GM12878 (cell line): ENCODE measurements around the gene ZNF470. TPM values are rescaled to one million over a fixed set of nuclear protein-coding genes. Genes with fewer than 3 reads are reported as not detected.

Experiments used
- ATAC-seq: fragments of 200-7000 bp; cut with Tn5 transposase; 3 replicates; pipeline ENCODE4 v1.9.1; 2020; ENCODE audit warnings: mild to moderate bottlenecking, moderate library complexity
- BruUV-seq: library from RNA; stranded (reverse); fragments of 400-500 nt; replicated peaks from 2 replicates; lab custom pipeline; 2021; lab: Mats Ljungman, UMichigan
- CTCF ChIA-PET: fragments of 300-600 bp; sonication (Branson Sonifier 250); formaldehyde crosslinking; extraction: SDS; loops from one replicate; lab custom pipeline; 2021; ENCODE audit warnings: inconsistent platforms; lab: Yijun Ruan, JAX
- POLR2A ChIA-PET: fragments of 350-600 bp; formaldehyde crosslinking; extraction: SDS; loops from one replicate; lab custom pipeline; 2021; ENCODE audit warnings: inconsistent platforms; lab: Charles Lee
- RAD21 ChIA-PET: fragments of 300-600 bp; sonication (Branson Sonifier 250); formaldehyde crosslinking; loops from one replicate; lab custom pipeline; 2023; ENCODE audit warnings: antibody characterized with exemption; ENCODE audit not compliant: unreplicated experiment; lab: Charles Lee
- SMC1A ChIA-PET: fragments of 300-600 bp; sonication (Branson Sonifier 250); formaldehyde crosslinking; loops from one replicate; lab custom pipeline; 2023; ENCODE audit not compliant: unreplicated experiment, uncharacterized antibody; lab: Charles Lee
- DNase-seq: peaks from one replicate; pipeline ENCODE4 v3.0.0-alpha.2; 2011; ENCODE audit warnings: low read depth, low spot score
- FAIRE-seq: peaks from 3 replicates; lab custom pipeline; 2011; peaks lifted over from hg19 to GRCh38; lab: Jason Lieb, UNC
- H2AFZ ChIP-seq: 2 replicates; pipeline ENCODE4 v1.6.0; 2011; ENCODE audit warnings: low read depth, low read length, control low read depth; ENCODE audit not compliant: control insufficient read depth
- H3K27ac ChIP-seq: 2 replicates; pipeline ENCODE4 v1.5.1; 2011; ENCODE audit warnings: control low read depth; ENCODE audit not compliant: control insufficient read depth, insufficient read depth
- H3K27me3 ChIP-seq, 2 experiments: replicated peaks in 1 of 2; 2 replicates each; pipeline versions ENCODE4 v1.6.0 to v1.6.1; 2011; ENCODE audit warnings: low read length in 1 of 2; ENCODE audit not compliant: control insufficient read depth in 2 of 2, insufficient read depth in 2 of 2
- H3K36me3 ChIP-seq, 2 experiments: 2 replicates each; pipeline ENCODE4 v1.5.1; 2011; ENCODE audit warnings: low read length in 1 of 2; ENCODE audit not compliant: control insufficient read depth in 2 of 2, insufficient read depth in 2 of 2
- H3K4me1 ChIP-seq: 2 replicates; pipeline ENCODE4 v1.6.1; 2011; ENCODE audit warnings: mild to moderate bottlenecking, low read length, moderate library complexity, mixed read lengths; ENCODE audit not compliant: control insufficient read depth, insufficient read depth
- H3K4me2 ChIP-seq: 2 replicates; pipeline ENCODE4 v1.6.0; 2011; ENCODE audit warnings: control low read depth; ENCODE audit not compliant: control insufficient read depth, insufficient read depth
- H3K4me3 ChIP-seq: fragments of 200-600 bp; sonication (generic); 2 replicates; pipeline ENCODE4 v1.5.1; 2016
- H3K79me2 ChIP-seq: 2 replicates; pipeline ENCODE4 v1.6.0; 2011; ENCODE audit warnings: low read length; ENCODE audit not compliant: control insufficient read depth, insufficient read depth
- H3K9ac ChIP-seq: 2 replicates; pipeline ENCODE4 v1.8.0; 2011; ENCODE audit warnings: low read length, control low read depth, mixed read lengths; ENCODE audit not compliant: control insufficient read depth, insufficient read depth
- H3K9me3 ChIP-seq: replicated peaks from 3 replicates; pipeline ENCODE4 v1.5.1; 2011; ENCODE audit warnings: mild to moderate bottlenecking, low read length; ENCODE audit not compliant: control insufficient read depth, insufficient read depth
- H4K20me1 ChIP-seq: 2 replicates; pipeline ENCODE4 v1.6.0; 2011; ENCODE audit not compliant: control insufficient read depth, insufficient read depth
- ATF7 ChIP-seq: fragments of 450-650 bp; IDR thresholded peaks from 2 replicates; pipeline ENCODE4 v1.6.1; 2016; ENCODE audit warnings: low read depth, mild to moderate bottlenecking
- CHD1 ChIP-seq: IDR thresholded peaks from 2 replicates; pipeline ENCODE4 v1.6.1; 2012; ENCODE audit warnings: low read depth, low read length, improper control_type of control experiment
- EP300 ChIP-seq, 2 experiments: fragments of 150-350 bp in 1 of 2; IDR thresholded peaks; 2 replicates each; pipeline ENCODE4 v1.6.1; 2011 to 2012; ENCODE audit warnings: low read depth in 2 of 2, low read length in 2 of 2, borderline replicate concordance in 1 of 2, improper control_type of control experiment in 1 of 2, inconsistent platforms in 1 of 2; ENCODE audit not compliant: control insufficient read depth in 1 of 2
- KAT2A ChIP-seq: conservative IDR thresholded peaks from 2 replicates; pipeline ENCODE4 v1.6.1; 2011; ENCODE audit warnings: low read depth, low read length; ENCODE audit not compliant: control insufficient read depth
- KDM1A ChIP-seq: fragments of 200-600 bp; sonication (generic); IDR thresholded peaks from 2 replicates; pipeline ENCODE4 v1.6.1; 2016; ENCODE audit warnings: borderline replicate concordance
- MTA2 ChIP-seq: fragments of 450-650 bp; IDR thresholded peaks from 2 replicates; pipeline ENCODE4 v1.6.1; 2016; ENCODE audit warnings: low read depth, mild to moderate bottlenecking, moderate library complexity
- NFYB ChIP-seq: IDR thresholded peaks from 2 replicates; pipeline ENCODE4 v1.6.1; 2011; ENCODE audit warnings: low read depth, mild to moderate bottlenecking, low read length, improper control_type of control experiment, moderate library complexity; ENCODE audit not compliant: insufficient read depth
- NR2F1 ChIP-seq: fragments of 450-650 bp; conservative IDR thresholded peaks from 2 replicates; pipeline ENCODE4 v1.6.1; 2017; ENCODE audit warnings: mild to moderate bottlenecking
- PAX5 ChIP-seq: IDR thresholded peaks from 2 replicates; pipeline ENCODE4 v1.6.1; 2011; ENCODE audit warnings: low read depth, low read length, borderline replicate concordance
- SMARCA5 ChIP-seq: fragments of 450-650 bp; IDR thresholded peaks from 2 replicates; pipeline ENCODE4 v1.6.1; 2017; ENCODE audit warnings: mild to moderate bottlenecking
- SPI1 ChIP-seq: IDR thresholded peaks from 2 replicates; pipeline ENCODE4 v1.6.1; 2011; ENCODE audit warnings: low read depth, mild to moderate bottlenecking, low read length, moderate library complexity, borderline replicate concordance; ENCODE audit not compliant: insufficient read depth
- SREBF1 ChIP-seq: IDR thresholded peaks from 2 replicates; pipeline ENCODE4 v1.6.1; 2012; ENCODE audit warnings: mild to moderate bottlenecking, low read length
- YBX1 ChIP-seq: fragments of 450-650 bp; IDR thresholded peaks from 2 replicates; pipeline ENCODE4 v1.6.1; 2016; ENCODE audit warnings: antibody characterized with exemption
- YY1 ChIP-seq: IDR thresholded peaks from 2 replicates; pipeline ENCODE4 v1.6.1; 2011; ENCODE audit warnings: low read depth, mild to moderate bottlenecking, low read length
- ZNF207 ChIP-seq: fragments of 450-650 bp; IDR thresholded peaks from 2 replicates; pipeline ENCODE4 v1.6.1; 2014; ENCODE audit warnings: antibody characterized with exemption, mild to moderate bottlenecking, borderline replicate concordance
- WGBS: methylation state at CpG from one replicate; pipeline ENCODE4 v1.1.6; 2016; ENCODE audit warnings: low lambda C conversion rate; ENCODE audit not compliant: insufficient replicate concordance, insufficient coverage; ENCODE audit errors: missing lambda C conversion rate; 5-methylcytosine and 5-hydroxymethylcytosine counted together
- in situ Hi-C: fragments of 300-500 bp; cut with MboI; formaldehyde crosslinking; loops from 9 replicates; pipeline ENCODE4 v1.14.3; 2018; ENCODE audit warnings: mixed read lengths
- intact Hi-C: fragments of 100-400 bp; cut with micrococcal nuclease; formaldehyde crosslinking; loops from one replicate; pipeline ENCODE4 v1.14.2; 2022; ENCODE audit not compliant: unreplicated experiment
- polyA plus RNA-seq, 11 experiments: library from polyadenylated mRNA; depleted of rRNA in 4 of 11; unstranded in 6 of 11; stranded (reverse) in 5 of 11; fragments of >200 nt; fragmentation: Nextera tagmentation in 4 of 11; fragmentation: Illumina TruSeq in 1 of 11; extraction: Ambion mirVana in 4 of 11; extraction: Trizol in 1 of 11; gene quantifications; 1 replicate in 1 of 11; 2 replicates in 10 of 11; pipeline versions ENCODE4 v1.2.1 to v1.2.3, GENCODE V29; 2011 to 2016; ENCODE audit warnings: inconsistent platforms in 2 of 11, missing spikeins in 2 of 11, low read depth in 1 of 11
- total RNA-seq, 4 experiments: library from RNA; depleted of rRNA in 3 of 4; stranded (reverse); fragments of >200 nt in 3 of 4; fragmentation: Illumina TruSeq in 1 of 4; extraction: Trizol in 1 of 4; gene quantifications; 2 replicates each; pipeline versions ENCODE4 v1.2.1 to v1.2.3, GENCODE V29; 2013 to 2021
- TF ChIP-seq, protein P1 (sequence below): IDR thresholded peaks from 2 replicates; pipeline ENCODE4 v1.6.1; 2012; ENCODE audit warnings: low read depth, low read length, improper control_type of control experiment
- TF ChIP-seq, protein P2 (sequence below): fragments of 450-650 bp; IDR thresholded peaks from 2 replicates; pipeline ENCODE4 v1.6.1; 2017; ENCODE audit warnings: borderline replicate concordance

ZNF470 gene
- total and polyA plus RNA-seq, 10 of the 15 experiments (the other 5 are each of a cell fraction or from before 2014, with no cell fraction given): 0.16 to 1.4 (median 0.56) TPM

DNA sequence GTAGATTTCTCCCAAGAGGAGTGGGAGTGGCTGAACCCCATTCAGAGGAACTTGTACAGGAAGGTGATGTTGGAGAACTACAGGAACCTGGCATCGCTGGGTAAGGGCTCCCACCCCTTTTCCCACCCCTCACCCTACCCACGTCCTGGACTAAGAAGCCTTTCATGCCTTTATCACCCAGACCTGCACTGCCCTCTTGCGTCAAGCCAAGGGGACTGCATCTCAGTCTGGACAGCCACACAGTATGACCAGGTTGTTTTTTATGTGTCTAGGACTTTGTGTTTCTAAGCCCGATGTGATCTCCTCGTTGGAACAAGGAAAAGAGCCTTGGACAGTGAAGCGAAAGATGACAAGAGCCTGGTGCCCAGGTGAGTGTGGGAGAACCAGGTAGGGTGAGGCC lies 19.7 kb upstream of the ZNF470 start:
- ChIA-PET RAD21 (no interaction called here), CTCF (no interaction called here), POLR2A (no interaction called here), SMC1A (no interaction called here)
- H3K4me2 ChIP-seq: no peak overlapping the region
- H3K27ac ChIP-seq: no peak overlapping the region
- no peaks in the 10 kb centered on the region for H4K20me1 ChIP-seq
- FAIRE-seq (no peak), DNase-seq (no peak), ATAC-seq (no peak)
- H3K9ac ChIP-seq: no peak overlapping the region
- no peak overlapping the region for H3K4me3 ChIP-seq
- peaks cover 2% of the 10 kb centered on the region; the same call in 1 of the 3 replicates for H3K9me3 ChIP-seq
- no peaks in the 10 kb centered on the region for H3K36me3 ChIP-seq
- in situ Hi-C loops: no loop called here
- no TSS peak for BruUV-seq
- H3K27me3 ChIP-seq: no peaks in the 10 kb centered on the region
- TF ChIP-seq NFYB (no peak), SMARCA5 (no peak), ZNF207 (no peak), MTA2 (no peak), SPI1 (no peak), CHD1 (no peak), YY1 (no peak), PAX5 (no peak), ATF7 (no peak), SREBF1 (no peak), KAT2A (no peak), YBX1 (no peak), EP300 (IDR thresholded peaks at IDR 0.05; ENCODE audit: borderline replicate concordance in 1 of 2, control insufficient read depth in 1 of 2, low read depth in 2 of 2, low read length in 2 of 2) (no peak), NR2F1 (no peak), KDM1A (no peak)
- TF ChIP-seq, protein P1, sequence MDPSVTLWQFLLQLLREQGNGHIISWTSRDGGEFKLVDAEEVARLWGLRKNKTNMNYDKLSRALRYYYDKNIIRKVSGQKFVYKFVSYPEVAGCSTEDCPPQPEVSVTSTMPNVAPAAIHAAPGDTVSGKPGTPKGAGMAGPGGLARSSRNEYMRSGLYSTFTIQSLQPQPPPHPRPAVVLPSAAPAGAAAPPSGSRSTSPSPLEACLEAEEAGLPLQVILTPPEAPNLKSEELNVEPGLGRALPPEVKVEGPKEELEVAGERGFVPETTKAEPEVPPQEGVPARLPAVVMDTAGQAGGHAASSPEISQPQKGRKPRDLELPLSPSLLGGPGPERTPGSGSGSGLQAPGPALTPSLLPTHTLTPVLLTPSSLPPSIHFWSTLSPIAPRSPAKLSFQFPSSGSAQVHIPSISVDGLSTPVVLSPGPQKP: no peak
- TF ChIP-seq, protein P2, sequence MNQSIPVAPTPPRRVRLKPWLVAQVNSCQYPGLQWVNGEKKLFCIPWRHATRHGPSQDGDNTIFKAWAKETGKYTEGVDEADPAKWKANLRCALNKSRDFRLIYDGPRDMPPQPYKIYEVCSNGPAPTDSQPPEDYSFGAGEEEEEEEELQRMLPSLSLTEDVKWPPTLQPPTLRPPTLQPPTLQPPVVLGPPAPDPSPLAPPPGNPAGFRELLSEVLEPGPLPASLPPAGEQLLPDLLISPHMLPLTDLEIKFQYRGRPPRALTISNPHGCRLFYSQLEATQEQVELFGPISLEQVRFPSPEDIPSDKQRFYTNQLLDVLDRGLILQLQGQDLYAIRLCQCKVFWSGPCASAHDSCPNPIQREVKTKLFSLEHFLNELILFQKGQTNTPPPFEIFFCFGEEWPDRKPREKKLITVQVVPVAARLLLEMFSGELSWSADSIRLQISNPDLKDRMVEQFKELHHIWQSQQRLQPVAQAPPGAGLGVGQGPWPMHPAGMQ: no peak
- WGBS: 5% methylated on average over 6 of the region's 6 CpGs
- intact Hi-C loops: no loop called here
- no peaks in the 10 kb centered on the region for H3K79me2 ChIP-seq
- H2AFZ ChIP-seq: no peak overlapping the region
- no peaks in the 10 kb centered on the region for H3K4me1 ChIP-seq
